NCI-H524 (cell line): Measurements from ENCODE around the gene HOXB3.

ENCODE experiments used
- DNase-seq, 2 experiments: peaks; one replicate each; lab custom pipeline; 2025; lab: John Stamatoyannopoulos, UW

HOXB3 gene

DNA sequence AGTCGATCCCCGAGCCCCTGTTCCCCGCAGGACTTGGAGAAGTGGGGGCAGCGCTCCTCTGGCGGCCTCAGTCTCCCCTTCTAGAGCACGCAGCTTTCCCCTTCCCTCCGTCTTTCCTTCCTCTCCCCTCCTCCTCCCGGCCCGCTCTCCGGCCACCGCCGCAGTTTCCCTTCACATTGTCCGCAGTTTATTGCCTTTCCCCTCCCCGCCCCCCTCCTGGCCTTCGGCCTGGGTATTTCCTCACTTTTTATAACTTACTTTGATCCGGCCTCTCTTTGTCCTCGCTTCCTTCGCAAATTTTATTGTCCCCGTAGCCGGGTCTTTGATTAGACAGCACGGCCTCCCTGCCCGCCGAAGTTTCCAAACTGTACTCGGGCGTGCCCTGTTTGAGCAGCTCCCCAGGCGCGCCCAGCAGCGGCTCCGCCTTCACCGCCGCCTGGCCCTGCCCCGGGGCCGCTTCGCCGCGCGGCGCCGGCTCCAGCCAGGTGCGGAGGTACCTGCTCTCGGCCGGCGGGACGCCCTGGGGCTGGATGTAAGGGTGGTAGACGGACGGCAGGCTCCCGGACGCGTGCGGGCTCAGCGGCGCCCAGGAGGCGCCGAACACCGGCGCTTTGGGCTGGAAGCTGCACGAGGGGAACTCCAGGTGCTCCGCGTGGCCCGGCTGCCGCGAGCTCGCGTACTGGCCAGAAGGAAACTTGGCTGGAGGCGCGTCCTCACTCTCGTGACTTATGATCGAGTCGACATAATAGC is 35.6 kb upstream of the HOXB3 start:
- peak in 1 of 2 experiments; percentile 28 for DNase-seq

DNA sequence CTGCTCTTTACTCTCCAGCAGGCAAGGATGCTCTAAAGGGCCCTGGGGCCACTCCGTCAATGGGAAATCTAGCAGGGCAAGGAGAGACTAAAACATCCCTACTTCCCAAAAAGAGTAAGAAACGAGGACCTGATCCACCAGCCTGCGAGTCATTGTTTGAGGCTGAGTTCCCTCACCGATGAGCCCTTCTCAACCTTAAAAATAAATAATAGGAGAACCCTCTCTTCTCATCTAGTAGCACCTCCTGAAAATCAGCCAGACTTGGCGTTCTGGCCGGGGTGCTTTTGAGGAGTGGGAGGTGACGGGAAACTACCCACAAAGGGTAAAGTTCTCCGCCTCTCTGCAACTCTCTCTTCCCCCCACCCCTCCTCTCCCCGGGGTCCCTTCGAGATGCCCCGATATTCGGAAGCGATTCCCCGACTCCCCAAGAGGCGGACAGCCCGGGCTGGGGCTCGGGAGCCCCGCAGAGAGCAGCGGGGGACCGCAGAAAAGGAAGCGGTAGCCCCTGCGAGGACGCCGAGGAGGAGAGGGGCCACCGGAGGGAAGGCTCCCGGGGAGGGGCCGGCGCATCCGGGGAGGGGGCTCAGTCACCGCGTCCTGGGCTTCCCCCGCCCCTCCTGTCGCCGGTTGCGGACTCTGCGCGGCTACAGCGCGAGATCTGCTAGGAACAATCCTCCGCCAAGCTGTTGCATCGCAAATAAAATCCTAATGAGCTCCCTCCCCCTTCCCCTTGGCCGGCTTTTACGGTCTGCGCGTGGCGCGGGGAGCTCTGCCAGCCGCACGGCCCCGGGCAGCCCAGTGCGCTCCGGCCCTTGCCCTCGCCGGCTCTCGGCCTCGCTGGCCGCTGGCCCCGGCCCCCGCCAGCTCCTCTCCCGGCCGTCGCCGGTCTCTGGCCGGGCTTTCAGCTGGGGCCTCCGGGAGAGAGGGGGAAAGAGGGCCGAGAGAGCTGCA is 34.8 kb upstream of the HOXB3 start:
- DNase-seq: peak; percentile 27 to 69

DNA sequence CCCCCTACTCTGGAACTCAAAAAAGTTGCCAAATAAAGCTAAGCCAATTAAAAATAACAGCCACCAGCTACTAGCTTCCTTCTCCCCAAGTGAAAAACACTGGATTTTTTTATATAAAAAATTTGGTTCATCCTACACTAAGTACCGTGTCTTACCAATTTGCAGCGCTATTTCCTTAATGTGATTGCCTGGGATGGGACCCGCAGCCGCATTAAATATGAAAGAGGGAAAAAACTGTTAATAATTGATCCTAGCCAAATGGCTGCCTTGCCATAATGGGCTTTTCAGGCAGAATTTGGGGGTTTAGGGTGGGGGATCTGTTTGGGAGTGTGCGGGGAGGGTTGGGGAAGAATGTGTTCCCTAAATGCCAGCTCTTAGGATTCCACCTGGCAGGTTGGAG is 34.1 kb upstream of the HOXB3 start:
- DNase-seq: no peak

DNA sequence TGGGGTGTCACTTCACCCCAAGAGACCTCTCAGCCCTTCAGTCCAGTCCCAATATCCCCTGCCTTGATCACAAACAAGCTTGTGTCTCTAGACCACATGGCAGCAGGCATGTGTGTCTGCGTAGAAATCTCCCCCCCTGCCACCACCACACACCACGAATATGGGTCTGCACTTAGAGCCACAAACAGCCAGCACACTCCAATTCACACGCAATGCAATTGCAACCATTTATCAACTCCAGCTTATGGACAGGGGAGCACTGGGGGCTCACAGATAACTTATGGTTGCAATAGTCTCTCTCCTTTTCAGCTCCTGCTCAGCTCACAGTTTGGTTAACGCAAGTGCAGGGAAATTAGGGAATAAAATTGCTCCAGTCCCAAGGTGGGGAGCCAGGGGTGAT is 33.5 kb upstream of the HOXB3 start:
- DNase-seq: no peak

DNA sequence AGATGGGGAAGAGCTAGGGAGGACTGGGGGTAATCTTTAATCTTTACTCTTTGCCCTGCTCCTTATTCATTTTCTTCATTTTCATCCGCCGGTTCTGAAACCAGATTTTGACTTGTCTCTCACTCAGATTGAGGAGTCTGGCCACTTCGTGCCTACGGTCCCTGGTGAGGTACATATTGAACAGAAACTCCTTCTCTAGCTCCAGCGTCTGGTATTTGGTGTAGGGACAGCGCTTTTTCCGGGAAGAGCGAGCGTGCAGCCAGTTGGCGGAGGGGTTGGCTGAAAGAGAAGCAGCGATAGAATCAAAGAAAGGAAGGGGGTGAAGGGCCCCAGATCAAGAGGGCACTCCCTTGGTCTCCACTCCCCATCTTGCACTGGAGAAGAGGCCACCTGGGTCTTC is 32.8 kb upstream of the HOXB3 start:
- DNase-seq: no peak

DNA sequence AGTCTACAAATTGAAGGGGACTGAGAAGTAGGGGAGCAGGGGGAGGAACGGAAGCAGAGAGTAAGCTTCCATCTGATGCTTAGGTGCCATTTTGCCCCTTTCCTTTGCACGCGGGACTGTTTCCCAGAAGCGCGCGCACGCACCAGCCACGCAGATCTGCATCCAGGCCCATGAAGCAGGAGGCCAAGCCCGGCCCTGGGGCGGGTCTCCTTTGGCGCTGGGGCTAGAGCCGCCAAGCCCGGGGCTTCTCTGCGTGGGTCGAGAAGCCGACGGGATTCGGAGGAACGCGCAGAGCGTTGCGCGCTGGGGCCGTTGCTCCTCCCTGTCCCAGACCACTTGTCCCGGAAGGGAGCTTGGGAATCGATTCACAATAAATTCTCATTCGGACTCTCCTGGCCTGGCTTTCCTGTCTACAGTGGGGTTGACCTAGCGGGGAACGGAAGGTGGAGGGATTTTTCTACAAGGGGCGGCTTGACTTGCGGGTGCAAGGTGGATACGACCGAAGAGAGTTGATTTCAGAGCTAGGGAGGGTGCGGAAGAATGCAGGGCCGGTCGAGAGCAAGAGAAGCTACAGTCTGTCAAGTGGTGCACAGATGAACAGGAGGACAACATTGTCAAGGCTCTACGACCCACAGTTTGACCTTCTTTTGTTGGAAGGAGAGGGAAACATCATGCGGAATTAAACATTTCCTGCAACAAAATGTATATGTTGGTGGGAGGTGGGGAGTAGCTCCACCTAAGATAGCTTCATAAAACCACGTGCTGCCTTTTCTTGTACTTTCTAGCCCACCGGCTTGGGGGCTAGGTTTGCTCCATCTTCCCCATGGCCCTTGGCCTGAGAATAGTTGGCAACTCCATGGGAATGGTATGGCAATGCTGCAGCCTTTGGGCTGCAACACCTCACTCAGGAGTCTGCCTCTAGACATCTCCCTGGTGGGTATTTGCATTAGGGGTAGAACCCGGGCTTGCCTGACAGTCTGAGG is 31.7 kb upstream of the HOXB3 start:
- DNase-seq: no peak

DNA sequence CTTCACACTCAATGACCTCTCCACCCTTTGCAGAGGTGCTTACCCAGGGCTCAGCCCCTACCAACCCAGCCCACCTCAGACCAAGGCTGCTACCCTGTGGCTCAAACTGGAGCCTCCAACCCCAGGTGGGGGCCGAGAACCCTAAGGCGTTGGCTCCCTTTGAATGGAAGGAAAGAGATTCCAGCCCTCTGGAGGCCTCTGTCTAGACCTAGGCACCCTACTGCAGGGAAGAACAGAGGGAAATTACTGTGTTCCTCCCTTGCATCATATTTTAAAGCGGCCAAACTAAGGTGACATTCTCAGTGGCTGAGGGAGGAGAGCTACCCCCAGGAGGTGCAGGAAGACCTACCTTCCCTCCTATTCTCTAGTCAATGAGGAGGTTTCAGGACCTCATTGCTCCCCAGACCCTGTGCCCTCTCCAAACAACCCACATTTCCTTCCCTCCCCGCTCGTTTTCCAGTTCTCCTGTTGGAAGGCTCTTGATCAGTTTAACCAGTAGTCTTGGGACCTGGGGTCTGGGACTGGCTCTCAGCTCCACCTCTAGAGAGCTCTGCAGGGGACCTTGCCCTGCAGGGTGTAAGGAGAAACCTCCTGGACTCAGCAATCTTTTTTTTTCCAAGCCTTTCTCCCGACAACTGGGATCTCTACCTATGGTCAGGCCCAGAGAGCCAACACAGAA is 30.6 kb upstream of the HOXB3 start:
- no peak for DNase-seq

DNA sequence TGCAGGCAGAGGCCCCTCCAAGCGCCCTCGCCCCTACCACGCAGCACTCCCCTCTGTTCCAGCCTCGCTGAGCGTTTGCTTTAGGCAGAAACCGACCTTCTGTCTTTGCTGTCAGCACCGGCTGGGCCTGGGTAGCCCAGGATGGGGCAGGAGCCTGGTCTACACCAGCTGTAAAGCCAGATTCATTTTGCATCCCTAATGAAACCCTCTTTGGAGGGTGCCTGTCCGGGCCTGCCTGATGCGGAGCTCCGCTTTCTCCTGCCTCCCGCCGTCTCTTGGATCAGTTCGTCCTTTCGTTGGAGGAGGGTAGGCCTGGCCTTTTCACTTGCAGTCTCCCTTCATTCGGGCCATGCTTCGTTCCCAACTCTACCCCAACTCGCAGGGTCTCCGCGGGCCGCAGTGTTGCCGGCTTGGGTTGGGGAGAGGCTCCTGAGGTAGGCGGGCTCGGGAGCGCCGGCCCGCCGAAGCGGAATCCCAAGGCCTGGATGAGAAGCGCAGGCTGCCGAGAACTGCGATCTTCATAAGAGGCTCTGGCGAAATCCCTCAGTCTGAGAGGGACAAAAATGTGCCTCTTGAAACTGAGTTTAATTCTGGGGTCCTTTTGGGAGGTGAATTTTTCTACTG is 29.9 kb upstream of the HOXB3 start:
- DNase-seq: no peak

DNA sequence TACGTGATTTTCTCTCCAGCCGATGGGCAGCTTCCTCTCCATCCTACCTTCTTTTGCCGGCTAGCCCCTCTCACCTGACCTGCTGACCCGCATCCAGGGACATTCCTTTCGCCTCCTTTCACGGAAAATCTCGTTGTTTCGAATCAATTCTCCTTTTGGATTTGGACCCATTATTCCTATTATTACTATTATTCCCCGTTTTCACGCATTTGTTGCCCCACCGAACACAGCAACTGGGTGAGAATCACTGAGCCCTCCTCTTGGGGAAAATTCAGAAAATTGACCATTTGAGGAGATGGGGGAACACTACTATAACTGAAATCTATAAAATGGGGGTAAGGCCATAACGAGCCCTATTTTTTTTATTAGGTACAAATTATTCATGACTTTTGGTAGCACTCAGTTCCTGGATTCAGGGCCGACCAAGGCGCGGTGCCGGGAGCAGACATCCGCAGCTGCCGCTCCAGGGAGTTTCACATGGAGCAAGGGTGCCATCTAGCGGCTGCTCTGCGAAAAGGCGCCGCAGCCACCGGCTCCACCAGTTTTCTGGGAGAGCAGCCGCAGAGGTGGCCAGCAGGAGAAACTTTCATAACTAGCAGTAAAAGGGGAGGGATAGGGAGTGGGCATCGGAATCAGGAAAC is 28.3 kb upstream of the HOXB3 start:
- DNase-seq: peak; percentile 50 to 86

DNA sequence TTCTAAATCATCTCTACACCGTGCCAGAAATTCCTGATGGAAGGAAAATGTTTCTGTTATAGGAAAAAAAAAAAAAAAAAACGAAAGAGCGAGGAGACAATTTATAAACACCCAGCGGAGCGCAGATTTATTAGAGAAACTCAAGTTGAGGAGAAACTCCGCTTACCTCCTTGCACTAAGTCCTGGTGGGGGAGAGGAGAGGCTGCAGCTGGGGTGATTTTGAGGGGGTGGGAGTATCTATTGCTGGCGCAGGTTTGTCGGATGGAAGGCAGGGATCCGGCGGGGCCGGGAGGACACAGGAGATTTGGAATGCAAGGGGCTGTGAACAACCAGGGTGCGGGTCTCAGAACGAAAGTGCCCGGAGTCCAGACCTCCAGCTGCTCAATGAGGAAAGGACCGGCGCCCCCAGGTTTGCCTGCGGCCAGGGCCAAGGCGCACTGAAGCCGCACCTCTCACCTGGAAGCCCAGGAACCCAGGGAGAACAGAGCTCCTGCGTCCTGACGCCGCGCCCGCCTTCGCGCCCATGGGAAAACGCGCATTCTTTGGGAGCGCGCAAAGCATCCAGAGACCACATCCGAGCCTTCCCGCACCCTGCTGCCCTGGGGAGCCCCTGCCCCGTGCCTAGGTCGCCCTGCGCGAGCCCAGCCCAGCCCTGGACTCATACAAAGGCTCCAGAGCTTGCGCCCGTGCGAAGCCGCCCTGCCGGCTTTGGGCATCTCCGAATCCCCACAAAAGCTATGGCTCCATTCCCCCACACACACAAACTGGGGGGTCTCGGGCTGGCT is 27.6 kb upstream of the HOXB3 start:
- DNase-seq: no peak

DNA sequence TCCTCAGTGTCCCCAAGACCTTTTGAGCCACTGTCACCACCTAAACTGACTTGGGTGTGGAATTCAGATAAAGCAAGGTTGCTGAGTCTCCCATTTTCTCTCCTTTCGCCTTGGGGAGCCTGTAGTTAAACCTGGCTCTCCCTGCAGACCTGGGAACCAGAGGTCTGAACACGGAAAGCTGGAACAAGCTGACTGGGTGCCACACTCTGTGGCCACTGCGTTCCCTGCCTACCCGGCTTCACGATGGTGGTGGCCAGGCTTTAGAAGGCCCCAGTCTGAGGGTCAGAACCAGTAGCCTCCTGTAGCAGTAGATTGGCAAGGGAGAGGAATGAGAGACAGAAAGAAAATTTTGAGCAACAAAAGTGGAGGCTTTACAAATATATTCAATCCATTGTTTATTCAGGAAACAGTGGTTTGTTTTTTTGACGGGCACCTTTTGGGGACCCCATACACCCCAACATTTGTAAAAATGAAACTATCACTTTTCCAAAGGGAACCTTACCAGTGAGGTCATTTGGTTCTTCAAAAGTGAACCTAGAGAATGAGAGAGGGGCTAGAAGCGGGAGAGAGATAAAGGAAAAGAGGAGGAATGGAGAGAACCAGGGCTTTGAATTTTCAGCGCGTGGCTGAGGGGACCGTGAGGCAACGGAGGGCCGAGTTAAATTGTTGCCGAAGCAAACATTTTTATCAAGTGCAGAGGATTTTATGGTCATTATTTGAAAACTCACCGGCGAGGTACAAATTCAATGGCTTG is 26.9 kb upstream of the HOXB3 start:
- DNase-seq: no peak

DNA sequence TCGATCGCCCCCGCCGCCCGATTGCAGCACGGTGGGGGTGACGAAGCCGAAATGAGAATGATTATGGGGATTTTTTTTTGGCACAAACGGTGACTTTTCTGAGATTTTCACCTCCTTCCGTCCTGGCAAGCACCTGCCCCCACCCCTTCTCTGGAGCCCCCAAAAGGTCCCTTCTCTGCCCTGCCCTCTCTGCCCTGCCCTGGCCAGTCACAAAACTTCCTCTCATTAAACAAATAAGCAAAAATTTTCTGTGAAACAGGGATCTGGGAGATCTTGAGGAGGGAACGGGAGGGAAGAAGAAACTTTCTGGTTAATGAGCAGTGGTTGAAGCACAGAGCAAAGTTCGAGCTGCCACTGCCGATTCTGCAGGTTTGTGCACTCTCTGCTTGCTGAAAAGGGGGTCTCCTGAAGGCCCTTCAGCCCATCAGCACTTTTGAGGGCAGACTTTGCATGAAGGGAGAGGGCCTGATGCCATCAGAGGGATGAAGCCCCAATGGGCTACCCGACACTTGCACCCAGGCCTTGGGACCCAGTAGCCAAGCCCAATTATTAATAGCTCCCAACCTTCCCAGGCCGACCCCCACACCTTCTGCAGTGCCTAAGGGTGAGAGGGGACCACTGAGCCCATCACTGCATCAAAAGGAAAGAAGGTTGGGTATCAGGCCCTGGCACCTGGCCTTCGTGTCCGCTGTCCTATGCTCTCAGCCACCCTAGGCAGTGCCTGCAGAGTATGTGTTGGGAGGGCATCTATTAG is 26.1 kb upstream of the HOXB3 start:
- no peak for DNase-seq

DNA sequence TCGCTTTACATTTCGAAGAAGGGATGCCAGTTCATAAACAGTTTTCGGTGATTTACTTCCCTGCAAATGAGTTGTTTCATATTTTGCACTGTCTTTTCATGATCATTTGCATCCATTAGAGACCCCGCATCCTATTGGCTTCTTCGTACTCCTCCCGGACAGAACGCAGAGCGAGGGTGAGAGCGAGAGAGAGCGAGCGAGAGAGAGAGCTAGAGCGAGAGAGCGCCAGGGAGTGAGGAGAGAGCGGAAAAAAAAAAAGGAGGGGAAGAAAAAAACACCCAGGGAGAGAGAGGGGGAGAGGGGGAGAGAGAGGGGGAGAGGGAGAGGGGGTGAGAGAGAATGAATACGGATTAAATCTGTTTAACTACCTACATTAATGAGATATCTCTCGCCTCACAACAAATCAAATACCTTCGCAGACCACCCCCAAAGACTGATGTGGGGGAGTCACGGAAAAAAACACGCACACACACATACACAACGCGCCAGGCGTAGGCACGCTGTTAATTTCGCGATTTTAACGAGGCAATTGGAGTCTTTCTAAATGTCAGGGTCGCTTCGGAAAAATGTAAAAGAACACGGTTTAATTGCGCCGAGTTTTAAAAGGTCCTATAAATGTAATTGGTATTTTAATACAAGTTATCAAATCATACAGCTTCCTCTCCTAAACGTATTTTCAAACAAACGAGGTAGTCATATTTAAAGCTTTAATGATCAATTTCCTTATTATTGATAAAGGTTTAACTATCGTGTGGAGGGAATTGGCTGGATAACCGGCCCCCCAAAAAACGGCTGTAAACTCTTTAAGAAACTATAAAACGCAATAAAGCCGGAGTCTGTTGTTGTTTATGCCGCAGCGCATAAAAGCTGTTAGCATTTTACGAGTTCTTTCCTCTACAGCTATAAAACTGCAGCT is 25.3 kb upstream of the HOXB3 start, which contains the start of gene HOXB8:
TSS of gene HOXB8 (minus strand) at position 246 of the 916 bp plus-strand sequence. CDS start 588 bp downstream, outside the sequence.
- DNase-seq: no peak

DNA sequence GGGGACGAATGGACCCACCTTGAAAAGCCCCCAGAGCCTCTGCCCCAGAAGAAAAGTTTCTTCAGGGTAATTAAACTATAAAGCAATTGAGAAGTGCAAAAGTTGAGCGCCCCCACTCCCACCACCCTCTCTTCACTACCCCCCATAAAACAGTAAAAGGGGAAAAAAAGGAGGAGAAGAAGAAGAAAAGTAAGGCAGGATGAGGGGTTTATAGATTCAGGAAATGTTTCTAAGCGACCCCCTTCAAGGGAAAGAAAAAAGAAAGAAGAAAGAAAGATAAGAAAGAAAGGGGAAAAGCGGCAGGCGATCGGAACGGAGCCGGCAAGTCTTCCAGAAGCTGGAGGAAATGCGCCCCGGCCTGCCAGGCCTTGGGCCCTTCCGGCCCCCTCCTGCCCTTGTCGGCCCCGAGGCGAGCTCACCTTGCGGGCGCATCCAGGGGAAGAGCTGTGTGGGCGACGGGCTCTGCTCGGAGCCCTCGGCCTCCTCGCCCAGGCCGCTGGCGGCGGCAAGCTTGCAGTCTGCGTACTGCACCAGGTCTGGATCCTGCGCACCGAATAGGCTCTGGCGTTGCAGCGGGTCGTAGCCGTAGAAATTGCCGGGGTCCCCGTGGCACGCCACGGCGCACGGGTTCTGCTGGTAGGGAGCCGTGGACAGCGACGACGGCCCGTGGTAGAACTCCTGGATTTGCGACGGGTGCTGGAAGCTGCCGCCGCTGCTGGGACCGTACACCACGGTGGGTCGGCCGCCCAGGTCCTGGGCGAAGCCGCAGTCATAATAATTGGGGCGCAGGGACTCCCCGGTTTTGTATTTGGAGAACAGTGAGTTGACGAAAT is 24.0 kb upstream of the HOXB3 start:
- DNase-seq: peak in 1 of 2 experiments; percentile 46

DNA sequence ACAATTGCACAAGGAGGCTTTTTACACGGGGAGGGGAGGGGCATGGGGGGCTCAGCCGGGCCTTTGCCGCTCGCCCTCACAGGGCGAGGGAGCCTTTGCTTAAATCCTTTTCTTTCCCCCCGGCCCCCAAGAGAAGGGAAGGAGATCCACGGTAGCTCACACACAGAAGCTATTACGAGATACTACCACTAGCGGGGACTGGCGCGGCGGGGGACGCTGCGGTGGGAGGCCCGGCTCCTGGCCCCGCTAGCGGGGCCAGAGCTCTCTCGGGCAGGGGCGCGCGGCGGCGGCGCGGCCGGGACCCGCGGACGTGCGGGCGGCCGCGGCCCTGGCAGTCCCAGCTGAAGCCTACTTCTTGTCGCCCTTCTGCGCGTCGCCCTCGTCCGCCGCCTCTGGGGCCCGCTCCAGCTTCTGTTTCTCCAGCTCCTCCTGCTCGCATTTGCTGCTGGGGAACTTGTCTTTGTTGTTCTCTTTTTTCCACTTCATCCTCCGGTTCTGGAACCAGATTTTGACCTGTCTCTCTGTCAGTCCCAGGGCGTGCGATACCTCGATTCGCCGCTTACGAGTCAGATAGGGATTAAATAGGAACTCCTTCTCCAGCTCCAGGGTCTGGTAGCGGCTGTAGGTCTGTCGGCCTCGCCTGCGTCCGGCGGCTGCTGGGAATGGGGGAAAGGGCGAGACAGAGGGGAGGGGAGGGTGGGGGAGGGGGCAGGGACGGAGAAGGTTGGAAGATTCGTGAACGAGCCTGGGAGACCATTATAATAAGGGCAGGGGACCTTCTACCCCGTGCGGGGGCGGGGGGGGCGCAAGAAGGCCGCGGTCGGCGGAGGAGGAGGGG is 23.0 kb upstream of the HOXB3 start:
- DNase-seq: peak in 1 of 2 experiments; percentile 56
